GM19193 (cell line): ENCODE data around the gene SECTM1.

Source experiments
- POLR2A ChIP-seq: IDR thresholded peaks from 4 replicates; pipeline ENCODE4 v1.6.1; 2011; ENCODE audit not compliant: insufficient read depth, insufficient read length; ENCODE audit errors: extremely low read depth

Gene SECTM1

GRCh38 chr17:82314727-82315605 is 18.6 kb downstream of the SECTM1 start:
- no peak for TF ChIP-seq POLR2A

GRCh38 chr17:82314012-82314726 is 19.4 kb downstream of the SECTM1 start:
- no peak for TF ChIP-seq POLR2A

GRCh38 chr17:82313195-82314011 is 20.2 kb downstream of the SECTM1 start:
- no peak for TF ChIP-seq POLR2A

GRCh38 chr17:82311971-82312370 is 21.6 kb downstream of the SECTM1 start:
- no peak for TF ChIP-seq POLR2A

- TF ChIP-seq POLR2A = no peak
Measured at GRCh38 chr17:82310877-82311276, 22.7 kb downstream of the SECTM1 start.

- no peak for TF ChIP-seq POLR2A
Measured at GRCh38 chr17:82309656-82310570, 23.7 kb downstream of the SECTM1 start.

- TF ChIP-seq POLR2A = no peak
Measured at GRCh38 chr17:82305727-82306300, 27.8 kb downstream of the SECTM1 start.

GRCh38 chr17:82304826-82305726 is 28.5 kb downstream of the SECTM1 start:
- TF ChIP-seq POLR2A = no peak

GRCh38 chr17:82303944-82304808 is 29.4 kb downstream of the SECTM1 start:
- TF ChIP-seq POLR2A = no peak

- no peak for TF ChIP-seq POLR2A
Measured at GRCh38 chr17:82302991-82303943, 30.3 kb downstream of the SECTM1 start.

- no peak for TF ChIP-seq POLR2A
Measured at GRCh38 chr17:82302568-82302963, 31.0 kb downstream of the SECTM1 start.

- no peak for TF ChIP-seq POLR2A
Measured at GRCh38 chr17:82301916-82302567, 31.5 kb downstream of the SECTM1 start.
